A549 (cell line): ENCODE measurements around the gene LEFTY1. TPM values are rescaled to one million over a fixed set of nuclear protein-coding genes. Genes with fewer than 3 reads are reported as not detected.
A peak's percentile ranks its signal among the peaks of the same experiment; 100 is the strongest.
"Not testable (repeated sequence)": the region's sequence is repeated elsewhere in the genome, so short reads cannot be mapped to it uniquely, and the experiment has no call there.

Source experiments
- ATAC-seq, 2 experiments: fragments of 200-7000 bp in 1 of 2; fragments of >200 bp in 1 of 2; cut with Nextera tagmentation in 1 of 2; cut with Tn5 transposase in 1 of 2; 3 replicates each; pipeline versions ENCODE4 v1.8.0 to v1.9.1; 2018 to 2020; ENCODE audit warnings: mild to moderate bottlenecking in 1 of 2, moderate library complexity in 1 of 2
- CTCF ChIA-PET: fragments of 300-600 bp; sonication (Branson Sonifier 250); formaldehyde crosslinking; extraction: SDS; loops from one replicate; lab custom pipeline; 2021; ENCODE audit warnings: antibody characterized with exemption, inconsistent platforms; lab: Yijun Ruan, JAX
- POLR2A ChIA-PET: fragments of 350-600 bp; formaldehyde crosslinking; extraction: SDS; loops from one replicate; lab custom pipeline; 2021; ENCODE audit warnings: antibody characterized with exemption, inconsistent platforms; lab: Yijun Ruan, JAX
- DNase-seq, 2 experiments: peaks; one replicate each; pipeline versions ENCODE4 v3.0.0 to v3.0.0-alpha.2; 2011 to 2016; ENCODE audit warnings: low read depth in 1 of 2, low spot score in 1 of 2
- FAIRE-seq: peaks from 2 replicates; lab custom pipeline; 2011; peaks lifted over from hg19 to GRCh38; lab: Jason Lieb, UNC
- H3K27ac ChIP-seq, 2 experiments: fragments of >200 bp; sonication (Bioruptor Twin); formaldehyde crosslinking; 3 replicates each; pipeline ENCODE4 v1.5.1; 2016 to 2017
- H3K4me1 ChIP-seq: fragments of >200 bp; sonication (Bioruptor Twin); formaldehyde crosslinking; 3 replicates; pipeline ENCODE4 v1.6.1; 2016
- H3K4me2 ChIP-seq: fragments of >200 bp; sonication (Bioruptor Twin); formaldehyde crosslinking; 3 replicates; pipeline ENCODE4 v1.6.1; 2016
- H3K4me3 ChIP-seq: fragments of >200 bp; sonication (Bioruptor Twin); formaldehyde crosslinking; 3 replicates; pipeline ENCODE4 v1.5.1; 2016
- H3K9me3 ChIP-seq: fragments of >200 bp; sonication (Bioruptor Twin); formaldehyde crosslinking; 3 replicates; pipeline ENCODE4 v1.6.1; 2016
- BHLHE40 ChIP-seq: IDR thresholded peaks from 2 replicates; pipeline ENCODE4 v1.6.1; 2012; ENCODE audit warnings: low read depth, low read length, inconsistent platforms
- CBX2 ChIP-seq: fragments of 200-600 bp; sonication (generic); IDR thresholded peaks from 2 replicates; pipeline ENCODE4 v1.6.1; 2016; ENCODE audit warnings: low read depth, mild to moderate bottlenecking, borderline replicate concordance
- CEBPB ChIP-seq, 2 experiments: fragments of >200 bp in 1 of 2; sonication (Bioruptor Twin) in 1 of 2; formaldehyde crosslinking in 1 of 2; IDR thresholded peaks; 2 replicates each; pipeline ENCODE4 v1.6.1; 2012 to 2016
- ELK1 ChIP-seq: fragments of 150-350 bp; IDR thresholded peaks from 2 replicates; pipeline ENCODE4 v1.6.1; 2014; ENCODE audit warnings: low read depth, mild to moderate bottlenecking, low read length
- FOSB ChIP-seq: fragments of 250-450 bp; sonication (Bioruptor Pico); IDR thresholded peaks from 2 replicates; pipeline ENCODE4 v1.5.0; 2020; ENCODE audit warnings: mild to moderate bottlenecking, moderate library complexity
- FOSL2 ChIP-seq, 2 experiments: fragments of 450-650 bp in 1 of 2; fragments of >200 bp in 1 of 2; sonication (Bioruptor Twin) in 1 of 2; formaldehyde crosslinking; IDR thresholded peaks; 2 replicates each; pipeline versions ENCODE4 v1.5.0 to v1.6.1; 2016 to 2020; ENCODE audit warnings: mild to moderate bottlenecking in 1 of 2, moderate library complexity in 1 of 2
- GATA3 ChIP-seq: IDR thresholded peaks from 2 replicates; pipeline ENCODE4 v1.6.1; 2012; ENCODE audit warnings: borderline replicate concordance
- HOXB13 ChIP-seq: fragments of 250-450 bp; sonication (Bioruptor Pico); IDR thresholded peaks from 2 replicates; pipeline ENCODE4 v1.5.0; 2020; ENCODE audit warnings: low read depth, mild to moderate bottlenecking, moderate library complexity
- HOXB5 ChIP-seq: fragments of 250-450 bp; sonication (Bioruptor Pico); IDR thresholded peaks from 2 replicates; pipeline ENCODE4 v1.5.0; 2020; ENCODE audit warnings: mild to moderate bottlenecking, moderate library complexity
- KDM1A ChIP-seq: fragments of 200-600 bp; sonication (generic); IDR thresholded peaks from 2 replicates; pipeline ENCODE4 v1.6.1; 2016; ENCODE audit warnings: low read depth, mild to moderate bottlenecking
- MAFK ChIP-seq: fragments of 450-650 bp; IDR thresholded peaks from 2 replicates; pipeline ENCODE4 v1.6.1; 2014; ENCODE audit not compliant: partially characterized antibody
- MAX ChIP-seq: IDR thresholded peaks from 2 replicates; pipeline ENCODE4 v1.6.1; 2012
- MYC ChIP-seq: IDR thresholded peaks from 2 replicates; pipeline ENCODE4 v1.6.1; 2012; ENCODE audit warnings: mild to moderate bottlenecking, inconsistent platforms, low read length, improper control_type of control experiment, borderline replicate concordance
- NPAS2 ChIP-seq: fragments of 250-450 bp; sonication (Bioruptor Pico); IDR thresholded peaks from 2 replicates; pipeline ENCODE4 v1.8.0; 2022; ENCODE audit warnings: mild to moderate bottlenecking, moderate library complexity, borderline replicate concordance
- PBX3 ChIP-seq: IDR thresholded peaks from 2 replicates; pipeline ENCODE4 v1.6.1; 2012
- PHF8 ChIP-seq: fragments of 200-600 bp; sonication (generic); IDR thresholded peaks from 2 replicates; pipeline ENCODE4 v1.6.1; 2016; ENCODE audit warnings: low read depth, mild to moderate bottlenecking, antibody characterized with exemption, moderate library complexity, borderline replicate concordance
- POLR2AphosphoS2 ChIP-seq: conservative IDR thresholded peaks from 2 replicates; pipeline ENCODE4 v1.6.1; 2012; ENCODE audit warnings: low read length, improper control_type of control experiment, inconsistent platforms
- RARB ChIP-seq: fragments of 250-450 bp; sonication (Bioruptor Pico); IDR thresholded peaks from 2 replicates; pipeline ENCODE4 v1.8.0; 2021; ENCODE audit warnings: mild to moderate bottlenecking, moderate library complexity
- RCOR1 ChIP-seq: fragments of 150-350 bp; IDR thresholded peaks from 2 replicates; pipeline ENCODE4 v1.6.1; 2014; ENCODE audit warnings: antibody characterized with exemption, low read length, low read depth
- REST ChIP-seq: fragments of 200-600 bp; sonication (generic); IDR thresholded peaks from 2 replicates; pipeline ENCODE4 v1.6.1; 2016; ENCODE audit warnings: antibody characterized with exemption, mild to moderate bottlenecking, moderate library complexity
- RFX5 ChIP-seq: fragments of 450-650 bp; IDR thresholded peaks from 2 replicates; pipeline ENCODE4 v1.7.1; 2014; ENCODE audit warnings: antibody characterized with exemption, mild to moderate bottlenecking, moderate library complexity
- WGBS: methylation state at CpG from one replicate; pipeline ENCODE4 v1.1.6; 2017; ENCODE audit errors: missing lambda C conversion rate; 5-methylcytosine and 5-hydroxymethylcytosine counted together
- polyA plus RNA-seq, 4 experiments: library from polyadenylated mRNA; depleted of rRNA in 3 of 4; stranded (reverse); fragments of >200 nt; fragmentation: RNase III in 1 of 4; extraction: RNeasy Plus Mini Kit Qiagen cat#74134 plus additional on column Dnase treatment in 1 of 4; gene quantifications; 2 replicates in 3 of 4; 3 replicates in 1 of 4; pipeline ENCODE4 v1.2.3, GENCODE V29; 2011 to 2017

Gene LEFTY1
- polyA plus RNA-seq, 2 of the 4 experiments (the other 2 are of a cell fraction) = 0.10 to 1.00 TPM

- DNase-seq (no peak), ATAC-seq (peak in 1 of 2 experiments; percentile 27; a peak in 3 of 6 replicates), FAIRE-seq (no peak)
- H3K27ac ChIP-seq = peak overlapping the region in 1 of 2 experiments; percentile 6; a peak in 1 of 6 replicates
- no peaks in the 10 kb centered on the region for H3K9me3 ChIP-seq
- H3K4me1 ChIP-seq = peaks cover 46% of the 10 kb centered on the region
- ChIA-PET CTCF (interaction anchor here (0.6 to 19.4 kb wide), 6 partner anchors 11 to 468 kb away, joined by 3 to 207 read pairs (median 8); partner anchors contain the start of gene EPHX1), POLR2A (interaction anchor here (0.6 kb wide), 1 partner anchor 29 kb away, joined by 3 read pairs; no protein-coding TSS in a partner anchor)
- 81% methylated on average over 16 of the region's 18 CpGs for WGBS
- no peak overlapping the region for H3K4me2 ChIP-seq
- no peak overlapping the region for H3K4me3 ChIP-seq
- no peak for TF ChIP-seq HOXB13 (CRISPR knock-in tag)
- no peak for TF ChIP-seq HOXB5
- TF ChIP-seq RCOR1 = no peak
- no peak for TF ChIP-seq MAFK
- no peak for TF ChIP-seq RARB (CRISPR knock-in tag)
- TF ChIP-seq MYC = no peak
- TF ChIP-seq MAX = no peak
- no peak for TF ChIP-seq CBX2
- TF ChIP-seq ELK1 = no peak
- TF ChIP-seq POLR2AphosphoS2 = no peak
- no peak for TF ChIP-seq FOSB
- no peak for TF ChIP-seq RFX5
- no peak for TF ChIP-seq CEBPB (IDR thresholded peaks at IDR 0.05)
- TF ChIP-seq NPAS2 (CRISPR knock-in tag) = no peak
- TF ChIP-seq REST = no peak
- TF ChIP-seq KDM1A = no peak
These were observed 553 bp downstream of the LEFTY1 start for GRCh38 chr1:225888289-225888897.

- POLR2A ChIA-PET, DNase-seq, FAIRE-seq, H3K9me3 ChIP-seq, H3K27ac ChIP-seq, H3K4me2 ChIP-seq, ATAC-seq, H3K4me3 ChIP-seq: not testable (repeated sequence)
- CTCF ChIA-PET = interaction anchor here (19.4 kb wide), 1 partner anchor 19 kb away, joined by 207 read pairs; no protein-coding TSS in a partner anchor
- 60% methylated on average over 2 of the region's 56 CpGs for WGBS
- peaks cover 48% of the 10 kb centered on the region for H3K4me1 ChIP-seq
These were observed 1.2 kb downstream of the LEFTY1 start for GRCh38 chr1:225887554-225888288.

- ATAC-seq = no peak
- peaks cover 48% of the 10 kb centered on the region for H3K4me1 ChIP-seq
- no peak overlapping the region; the same call in 2 of the 3 replicates for H3K4me2 ChIP-seq
- 88% methylated on average over 7 of the region's 7 CpGs for WGBS
- H3K4me3 ChIP-seq = no peak overlapping the region
- ChIA-PET POLR2A (no interaction called here), CTCF (interaction anchor here (19.4 kb wide), 1 partner anchor 20 kb away, joined by 207 read pairs; no protein-coding TSS in a partner anchor)
- FAIRE-seq = no peak
- no peak overlapping the region for H3K27ac ChIP-seq
- H3K9me3 ChIP-seq = no peaks in the 10 kb centered on the region
- DNase-seq = no peak
- TF ChIP-seq POLR2AphosphoS2 (no peak), PHF8 (no peak), REST (no peak), GATA3 (no peak), BHLHE40 (no peak), FOSL2 (IDR thresholded peaks at IDR 0.05) (no peak), FOSL2 (CRISPR knock-in tag; IDR thresholded peaks at IDR 0.05) (no peak), MAX (no peak), PBX3 (no peak)
These were observed 2.0 kb downstream of the LEFTY1 start for GRCh38 chr1:225887030-225887314.
